Bronchial epithelial cell (primary cell): ENCODE measurements around the gene CPZ. TPM values are rescaled to one million over a fixed set of nuclear protein-coding genes. Genes with fewer than 3 reads are reported as not detected.

Experiments
- DNase-seq: peaks from one replicate; pipeline ENCODE4 v3.0.0-alpha.2; 2010; ENCODE audit warnings: low read depth
- FAIRE-seq: peaks from 2 replicates; lab custom pipeline; 2011; peaks lifted over from hg19 to GRCh38; lab: Jason Lieb, UNC
- H3K27me3 ChIP-seq: 2 replicates; pipeline ENCODE4 v1.5.1; 2011; ENCODE audit warnings: low read length; ENCODE audit not compliant: control insufficient read depth, insufficient read depth
- H3K36me3 ChIP-seq: 2 replicates; pipeline ENCODE4 v1.5.1; 2011; ENCODE audit warnings: low read length; ENCODE audit not compliant: control insufficient read depth, insufficient read depth
- H3K4me3 ChIP-seq: 2 replicates; pipeline ENCODE4 v1.5.1; 2011; ENCODE audit warnings: mild to moderate bottlenecking, low read depth, low read length, control low read depth
- total RNA-seq: library from RNA; depleted of rRNA; stranded (reverse); fragments of >200 nt; gene quantifications from 2 replicates; pipeline ENCODE4 v1.2.1, GENCODE V29; 2014
- TF ChIP-seq, protein P1 (sequence below): IDR thresholded peaks from 2 replicates; pipeline ENCODE4 v1.5.1; 2011; ENCODE audit warnings: mild to moderate bottlenecking, moderate library complexity, low read length, control low read depth, inconsistent platforms; ENCODE audit not compliant: insufficient read depth, severe bottlenecking

Gene CPZ
- total RNA-seq, 1 donor from 2014 or later, result 0.26 TPM

DNA sequence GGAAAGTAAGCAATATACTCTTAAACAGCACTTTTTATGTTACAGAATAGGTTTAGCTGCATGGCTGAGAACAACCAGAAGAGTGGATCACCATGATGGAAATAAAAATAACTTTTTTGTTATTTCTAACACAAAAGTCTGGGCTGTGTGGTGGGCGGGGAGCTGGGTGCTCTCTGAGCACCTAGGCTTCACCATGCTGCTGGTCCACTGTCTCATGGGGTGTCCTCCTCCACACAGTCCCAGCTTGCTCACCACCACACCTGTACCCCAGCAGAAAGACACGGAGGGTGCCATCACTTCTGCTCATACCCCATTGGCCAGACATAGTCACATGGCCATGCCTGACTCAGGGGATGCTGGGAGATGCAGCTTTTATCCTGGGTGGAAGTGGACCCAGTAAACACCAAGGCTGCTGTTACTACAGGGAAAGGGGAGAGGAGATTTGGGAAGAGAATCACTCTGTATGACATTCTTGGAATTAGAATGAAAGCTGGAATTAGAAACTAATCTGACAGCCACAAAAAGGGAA lies 45.0 kb downstream of the CPZ start:
- no peak overlapping the region for H3K4me3 ChIP-seq
- H3K27me3 ChIP-seq, result no peaks in the 10 kb centered on the region
- no peaks in the 10 kb centered on the region for H3K36me3 ChIP-seq
- DNase-seq (no peak), FAIRE-seq (no peak)
- TF ChIP-seq, protein P1, sequence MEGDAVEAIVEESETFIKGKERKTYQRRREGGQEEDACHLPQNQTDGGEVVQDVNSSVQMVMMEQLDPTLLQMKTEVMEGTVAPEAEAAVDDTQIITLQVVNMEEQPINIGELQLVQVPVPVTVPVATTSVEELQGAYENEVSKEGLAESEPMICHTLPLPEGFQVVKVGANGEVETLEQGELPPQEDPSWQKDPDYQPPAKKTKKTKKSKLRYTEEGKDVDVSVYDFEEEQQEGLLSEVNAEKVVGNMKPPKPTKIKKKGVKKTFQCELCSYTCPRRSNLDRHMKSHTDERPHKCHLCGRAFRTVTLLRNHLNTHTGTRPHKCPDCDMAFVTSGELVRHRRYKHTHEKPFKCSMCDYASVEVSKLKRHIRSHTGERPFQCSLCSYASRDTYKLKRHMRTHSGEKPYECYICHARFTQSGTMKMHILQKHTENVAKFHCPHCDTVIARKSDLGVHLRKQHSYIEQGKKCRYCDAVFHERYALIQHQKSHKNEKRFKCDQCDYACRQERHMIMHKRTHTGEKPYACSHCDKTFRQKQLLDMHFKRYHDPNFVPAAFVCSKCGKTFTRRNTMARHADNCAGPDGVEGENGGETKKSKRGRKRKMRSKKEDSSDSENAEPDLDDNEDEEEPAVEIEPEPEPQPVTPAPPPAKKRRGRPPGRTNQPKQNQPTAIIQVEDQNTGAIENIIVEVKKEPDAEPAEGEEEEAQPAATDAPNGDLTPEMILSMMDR, result no peak

DNA sequence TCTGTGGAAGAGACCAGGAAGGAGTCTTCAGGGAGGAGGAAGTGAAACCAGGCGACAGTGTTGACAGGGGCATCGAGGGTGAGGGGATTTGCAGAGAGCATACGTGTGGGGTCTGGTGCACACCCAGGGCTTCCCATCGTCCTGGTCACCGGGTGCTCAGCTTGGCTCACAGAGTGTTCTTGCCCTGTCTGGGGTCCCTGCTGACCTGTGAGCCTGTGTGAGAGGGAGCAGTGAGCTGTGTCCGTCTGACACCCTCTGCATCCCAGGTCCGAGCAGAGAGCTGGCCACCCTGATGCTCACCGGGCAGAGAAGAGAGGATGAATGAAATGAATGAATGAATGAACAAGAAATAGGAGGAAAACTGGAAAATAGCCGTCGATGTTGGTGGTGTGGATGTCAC lies 46.5 kb downstream of the CPZ start:
- H3K27me3 ChIP-seq, result no peaks in the 10 kb centered on the region
- TF ChIP-seq, protein P1, result no peak
- H3K4me3 ChIP-seq, result no peak overlapping the region
- FAIRE-seq (no peak), DNase-seq (no peak)
- no peaks in the 10 kb centered on the region for H3K36me3 ChIP-seq

DNA sequence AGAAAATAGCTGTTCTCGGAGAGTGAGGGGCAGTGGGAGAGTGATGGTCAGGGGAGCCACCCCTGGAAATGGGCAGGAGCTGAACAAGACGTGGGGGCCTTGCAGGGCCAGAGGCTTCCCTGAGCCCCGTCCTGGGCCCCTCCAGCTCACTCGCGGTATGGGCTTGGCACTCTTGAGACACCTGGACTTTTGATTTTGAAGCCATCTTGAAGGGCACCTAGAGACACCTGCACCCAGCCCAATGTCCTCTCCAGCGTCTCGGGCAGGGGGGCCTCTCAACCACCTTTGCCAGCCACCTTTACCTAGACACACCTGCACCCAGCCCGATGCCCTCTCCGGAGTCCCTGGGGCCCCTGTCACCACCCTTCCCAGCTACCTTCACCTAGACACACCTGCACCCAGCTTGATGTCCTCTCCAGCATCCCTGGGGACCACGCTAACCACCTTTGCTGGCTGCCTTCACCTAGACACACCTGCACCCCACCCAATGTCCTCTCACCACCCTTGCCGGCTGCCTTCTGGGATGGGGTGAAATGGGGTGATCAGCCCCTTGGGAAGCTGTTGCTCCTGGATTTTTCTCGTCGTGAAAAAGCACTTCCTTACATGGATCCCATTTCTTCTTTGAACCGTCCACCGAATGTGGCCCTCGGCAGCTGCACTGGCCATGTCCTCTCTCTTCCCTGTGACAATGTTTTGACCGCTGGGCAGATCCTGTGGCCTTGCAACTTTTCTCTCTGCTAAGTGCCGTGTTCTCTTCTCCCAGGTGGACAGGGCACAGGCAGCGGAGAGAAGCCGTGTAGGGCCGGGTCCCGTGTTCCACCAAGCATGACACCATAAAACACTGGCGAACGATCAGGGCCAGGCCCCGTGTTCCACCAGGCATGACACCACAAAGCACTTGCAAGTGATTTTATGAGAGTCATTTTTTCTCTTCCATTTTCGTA lies 47.5 kb downstream of the CPZ start:
- TF ChIP-seq, protein P1, result no peak
- H3K27me3 ChIP-seq, result no peaks in the 10 kb centered on the region
- H3K4me3 ChIP-seq, result no peak overlapping the region
- no peaks in the 10 kb centered on the region for H3K36me3 ChIP-seq
- no peak for DNase-seq
- no peak for FAIRE-seq

DNA sequence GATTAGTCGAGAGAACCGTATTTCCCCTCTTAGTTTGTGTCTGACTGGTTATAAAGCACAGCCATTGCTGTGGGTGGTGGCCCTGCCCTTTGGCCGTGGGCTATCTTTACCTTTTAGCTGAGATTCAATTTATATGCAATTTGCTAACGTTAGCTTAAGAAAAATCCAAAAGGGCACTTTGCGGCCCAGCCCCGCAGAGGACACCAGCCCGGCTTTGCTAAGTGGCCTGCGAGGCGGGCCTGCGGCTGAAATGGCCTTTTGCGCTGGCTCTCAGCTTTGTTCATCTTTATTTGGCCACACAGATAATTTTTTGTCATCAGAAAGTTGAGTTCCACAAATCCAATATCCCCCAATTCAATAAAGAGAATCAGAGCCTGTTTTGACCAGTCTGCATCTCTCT lies 48.3 kb downstream of the CPZ start:
- no peak for FAIRE-seq
- TF ChIP-seq, protein P1, result no peak
- DNase-seq, result no peak
- Histone ChIP-seq H3K4me3 (no peak overlapping the region), H3K36me3 (no peaks in the 10 kb centered on the region), H3K27me3 (no peaks in the 10 kb centered on the region)

DNA sequence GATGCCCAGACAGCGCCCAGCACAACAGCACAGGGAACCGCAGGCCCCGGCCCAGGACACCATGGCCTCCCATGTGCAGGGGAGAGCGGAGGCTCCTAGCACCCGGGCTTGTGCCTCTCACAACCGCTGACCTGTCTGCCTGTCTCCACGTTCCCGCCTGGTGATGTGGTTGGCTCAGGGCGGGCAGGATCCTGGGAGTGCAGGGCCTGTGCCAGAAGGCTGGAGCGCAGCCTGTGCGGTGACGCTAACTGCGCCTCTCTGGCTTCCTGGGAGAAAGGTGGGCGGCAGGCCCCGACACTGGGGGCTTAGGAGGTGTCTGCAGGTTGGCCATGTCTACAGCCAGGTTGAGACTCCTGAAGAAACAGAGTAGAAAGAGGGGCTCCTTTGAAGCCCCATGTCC lies 48.7 kb downstream of the CPZ start:
- DNase-seq (no peak), FAIRE-seq (no peak)
- Histone ChIP-seq H3K27me3 (no peaks in the 10 kb centered on the region), H3K36me3 (no peaks in the 10 kb centered on the region), H3K4me3 (no peak overlapping the region)
- TF ChIP-seq, protein P1, result no peak
